HepG2 (cell line): Measurements from ENCODE around the gene SERTAD2. TPM values are rescaled to one million over a fixed set of nuclear protein-coding genes. Genes with fewer than 3 reads are reported as not detected.

Source experiments
- ATF3 ChIP-seq: sonication (generic); formaldehyde crosslinking; IDR thresholded peaks from 2 replicates; pipeline ENCODE4 v1.4.0; 2020; ENCODE audit warnings: missing genetic modification reagents
- GLMP ChIP-seq: sonication (generic); formaldehyde crosslinking; IDR thresholded peaks from 2 replicates; pipeline ENCODE4 v1.9.0; 2021; ENCODE audit warnings: missing genetic modification reagents, mild to moderate bottlenecking, borderline replicate concordance
- HMGA1 ChIP-seq: sonication (generic); formaldehyde crosslinking; conservative IDR thresholded peaks from 2 replicates; pipeline ENCODE4 v1.4.0; 2020; ENCODE audit warnings: missing genetic modification reagents
- HNF1B ChIP-seq: sonication (generic); formaldehyde crosslinking; IDR thresholded peaks from 2 replicates; pipeline ENCODE4 v1.5.1; 2020; ENCODE audit warnings: mild to moderate bottlenecking, moderate library complexity, missing genetic modification reagents
- HNF4A ChIP-seq: sonication (generic); formaldehyde crosslinking; IDR thresholded peaks from 2 replicates; pipeline ENCODE4 v1.4.0; 2020; ENCODE audit warnings: missing genetic modification reagents
- NR2C2 ChIP-seq: sonication (generic); formaldehyde crosslinking; IDR thresholded peaks from 2 replicates; pipeline ENCODE4 v1.4.0; 2020; ENCODE audit warnings: missing genetic modification reagents, mild to moderate bottlenecking, moderate library complexity, borderline replicate concordance
- PAWR ChIP-seq: sonication (generic); formaldehyde crosslinking; IDR thresholded peaks from 2 replicates; pipeline ENCODE4 v1.4.0; 2020; ENCODE audit warnings: missing genetic modification reagents, mild to moderate bottlenecking, borderline replicate concordance
- PREB ChIP-seq: sonication (generic); formaldehyde crosslinking; IDR thresholded peaks from 2 replicates; pipeline ENCODE4 v1.4.0; 2020; ENCODE audit warnings: missing genetic modification reagents
- RARG ChIP-seq: sonication (generic); formaldehyde crosslinking; IDR thresholded peaks from 2 replicates; pipeline ENCODE4 v1.4.0; 2020; ENCODE audit warnings: low read depth, mild to moderate bottlenecking, missing genetic modification reagents
- TAF1 ChIP-seq: sonication (generic); formaldehyde crosslinking; IDR thresholded peaks from 2 replicates; pipeline ENCODE4 v1.4.0; 2020; ENCODE audit warnings: missing genetic modification reagents
- TBL1XR1 ChIP-seq: fragments of 150-350 bp; IDR thresholded peaks from 2 replicates; pipeline ENCODE4 v1.6.1; 2014; ENCODE audit warnings: borderline replicate concordance, low read length; ENCODE audit not compliant: partially characterized antibody
- ZBTB33 ChIP-seq: sonication (generic); formaldehyde crosslinking; IDR thresholded peaks from 2 replicates; pipeline ENCODE4 v1.4.0; 2020; ENCODE audit warnings: missing genetic modification reagents
- ZGPAT ChIP-seq: IDR thresholded peaks from 2 replicates; pipeline ENCODE4 v1.6.1; 2016; ENCODE audit warnings: mild to moderate bottlenecking
- ZNF234 ChIP-seq: sonication (generic); formaldehyde crosslinking; conservative IDR thresholded peaks from 2 replicates; pipeline ENCODE4 v1.5.1; 2020; ENCODE audit warnings: mild to moderate bottlenecking, missing genetic modification reagents
- ZNF264 ChIP-seq: sonication (generic); formaldehyde crosslinking; IDR thresholded peaks from 2 replicates; pipeline ENCODE4 v1.4.0; 2020; ENCODE audit warnings: missing genetic modification reagents
- ZNF605 ChIP-seq: sonication (generic); formaldehyde crosslinking; IDR thresholded peaks from 2 replicates; pipeline ENCODE4 v1.8.0; 2022; ENCODE audit warnings: mild to moderate bottlenecking, missing genetic modification reagents
- ZNF629 ChIP-seq: sonication (generic); formaldehyde crosslinking; conservative IDR thresholded peaks from 2 replicates; pipeline ENCODE4 v1.5.0; 2020; ENCODE audit warnings: missing genetic modification reagents
- ZNF781 ChIP-seq: sonication (generic); formaldehyde crosslinking; IDR thresholded peaks from 2 replicates; pipeline ENCODE4 v1.5.1; 2020; ENCODE audit warnings: borderline replicate concordance, mild to moderate bottlenecking, missing genetic modification reagents; ENCODE audit errors: not compliant biosample characterization
- polyA plus RNA-seq, 8 experiments: library from polyadenylated mRNA; depleted of rRNA in 3 of 8; stranded (reverse) in 7 of 8; unstranded in 1 of 8; fragments of >200 nt; fragmentation: Illumina TruSeq in 4 of 8; extraction: Trizol in 4 of 8; gene quantifications; 2 replicates each; pipeline versions ENCODE4 v1.2.1 to v1.2.3, GENCODE V29; 2011 to 2016; ENCODE audit warnings: low read depth in 4 of 8, missing spikeins in 1 of 8, mixed read lengths in 1 of 8; ENCODE audit not compliant: insufficient read depth in 1 of 8
- total RNA-seq, 5 experiments: library from RNA; depleted of rRNA; stranded (reverse); fragments of >200 nt; fragmentation: Illumina TruSeq; extraction: Trizol; gene quantifications; 2 replicates each; pipeline ENCODE4 v1.2.3, GENCODE V29; 2016; ENCODE audit warnings: low read depth in 1 of 5
- TF ChIP-seq, protein P1 (sequence below): sonication (generic); formaldehyde crosslinking; IDR thresholded peaks from 2 replicates; pipeline ENCODE4 v1.9.0; 2022; ENCODE audit warnings: missing genetic modification reagents, mild to moderate bottlenecking, borderline replicate concordance
- TF ChIP-seq, protein P2 (sequence below): sonication (generic); formaldehyde crosslinking; IDR thresholded peaks from 2 replicates; pipeline ENCODE4 v1.4.0; 2020; ENCODE audit warnings: mild to moderate bottlenecking, missing genetic modification reagents

SERTAD2 gene
- total and polyA plus RNA-seq, 2 of the 13 experiments (the other 11 are each of a cell fraction or from before 2014, with no cell fraction given), result 6.7 to 22.6 TPM

DNA sequence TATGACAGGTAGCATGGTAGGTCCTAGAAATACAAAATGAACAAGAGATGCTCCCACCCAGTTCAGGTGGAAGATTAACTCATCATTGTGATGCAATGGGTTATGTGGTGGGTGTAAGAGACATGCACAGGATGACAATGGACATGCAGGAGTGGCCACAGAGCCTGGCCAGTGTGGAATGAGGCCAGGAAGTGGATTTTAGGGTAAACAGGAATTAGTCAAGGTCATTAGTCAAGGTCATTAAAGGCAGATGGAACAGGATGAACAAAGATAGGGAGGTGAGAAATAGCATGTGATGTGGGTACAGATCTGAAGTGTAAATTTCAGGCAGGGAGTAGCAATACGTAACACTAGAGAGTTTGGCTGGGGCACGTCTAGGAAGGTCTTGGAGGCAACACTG is 15.6 kb upstream of the SERTAD2 start (continued):
- TF ChIP-seq, protein P1, sequence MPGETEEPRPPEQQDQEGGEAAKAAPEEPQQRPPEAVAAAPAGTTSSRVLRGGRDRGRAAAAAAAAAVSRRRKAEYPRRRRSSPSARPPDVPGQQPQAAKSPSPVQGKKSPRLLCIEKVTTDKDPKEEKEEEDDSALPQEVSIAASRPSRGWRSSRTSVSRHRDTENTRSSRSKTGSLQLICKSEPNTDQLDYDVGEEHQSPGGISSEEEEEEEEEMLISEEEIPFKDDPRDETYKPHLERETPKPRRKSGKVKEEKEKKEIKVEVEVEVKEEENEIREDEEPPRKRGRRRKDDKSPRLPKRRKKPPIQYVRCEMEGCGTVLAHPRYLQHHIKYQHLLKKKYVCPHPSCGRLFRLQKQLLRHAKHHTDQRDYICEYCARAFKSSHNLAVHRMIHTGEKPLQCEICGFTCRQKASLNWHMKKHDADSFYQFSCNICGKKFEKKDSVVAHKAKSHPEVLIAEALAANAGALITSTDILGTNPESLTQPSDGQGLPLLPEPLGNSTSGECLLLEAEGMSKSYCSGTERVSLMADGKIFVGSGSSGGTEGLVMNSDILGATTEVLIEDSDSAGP (CRISPR knock-in tag), result no peak; the same call in 1 of the 2 replicates
- TF ChIP-seq ZNF781 (CRISPR knock-in tag) (no peak), RARG (no peak), TBL1XR1 (no peak), HMGA1 (CRISPR knock-in tag) (no peak), PAWR (CRISPR knock-in tag) (no peak), HNF4A (CRISPR knock-in tag) (peak; percentile 41; the same call in 1 of the 2 replicates), NR2C2 (CRISPR knock-in tag) (peak; percentile 63), ATF3 (CRISPR knock-in tag) (peak; percentile 62; the same call in 1 of the 2 replicates), TAF1 (CRISPR knock-in tag) (no peak), ZNF234 (CRISPR knock-in tag) (no peak), ZNF605 (CRISPR knock-in tag) (no peak), ZNF264 (CRISPR knock-in tag) (0 out of 2 replicates have a peak, but pooled peaks have one; percentile 30), PREB (CRISPR knock-in tag) (no peak), GLMP (CRISPR knock-in tag) (no peak), ZNF629 (CRISPR knock-in tag) (no peak), HNF1B (peak; percentile 93), ZGPAT (CRISPR knock-in tag) (peak; percentile 89), ZBTB33 (CRISPR knock-in tag) (0 out of 2 replicates have a peak, but pooled peaks have one; percentile 32)
- TF ChIP-seq, protein P2, sequence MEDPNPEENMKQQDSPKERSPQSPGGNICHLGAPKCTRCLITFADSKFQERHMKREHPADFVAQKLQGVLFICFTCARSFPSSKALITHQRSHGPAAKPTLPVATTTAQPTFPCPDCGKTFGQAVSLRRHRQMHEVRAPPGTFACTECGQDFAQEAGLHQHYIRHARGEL (CRISPR knock-in tag), result no peak
